Measurements from ENCODE around the gene AZU1. TPM values are rescaled to one million over a fixed set of nuclear protein-coding genes. Genes with fewer than 3 reads are reported as not detected.

Gene AZU1
- total RNA-seq, 1 donor from 2014 or later = 0.75 TPM

- Histone ChIP-seq H3K36me3 (no peaks in the 10 kb centered on the region), H3K9me3 (no peaks in the 10 kb centered on the region), H3K27me3 (peaks cover 22% of the 10 kb centered on the region), H3K4me1 (peaks cover 4% of the 10 kb centered on the region), H3K4me3 (peak overlapping the region; percentile 29), H3K27ac (no peak overlapping the region)
- no peak for TF ChIP-seq CTCF (IDR thresholded peaks at IDR 0.05)
- ATAC-seq (no peak), DNase-seq (no peak)
- intact Hi-C loops (cut with DNase I) = no loop called here
Observed at GRCh38 chr19:821231-821824, 6.3 kb upstream of the AZU1 start.

GRCh38 chr19:821825-822503 is 5.7 kb upstream of the AZU1 start, which contains the start of gene PLPPR3:
Gene PLPPR3 (minus strand): TSS chr19:821955. CDS start chr19:821559, 396 bp downstream.
- intact Hi-C loops (cut with DNase I) = no loop called here
- TF ChIP-seq CTCF (IDR thresholded peaks at IDR 0.05) = no peak
- H3K4me1 ChIP-seq = peaks cover 4% of the 10 kb centered on the region
- H3K27me3 ChIP-seq = peaks cover 22% of the 10 kb centered on the region
- H3K27ac ChIP-seq = no peak within 1 kb of the TSS
- H3K9me3 ChIP-seq = no peaks in the 10 kb centered on the region
- DNase-seq (no peak), ATAC-seq (no peak)
- H3K36me3 ChIP-seq = no peaks in the 10 kb centered on the region
- H3K4me3 ChIP-seq = peak within 1 kb of the TSS; percentile 29

- no peaks in the 10 kb centered on the region for H3K36me3 ChIP-seq
- peaks cover 4% of the 10 kb centered on the region for H3K4me1 ChIP-seq
- H3K27me3 ChIP-seq = peaks cover 22% of the 10 kb centered on the region
- intact Hi-C loops (cut with DNase I) = no loop called here
- TF ChIP-seq CTCF (IDR thresholded peaks at IDR 0.05) = no peak
- ATAC-seq (peak; percentile 34), DNase-seq (peak; percentile 61)
- H3K27ac ChIP-seq = no peak overlapping the region
- H3K4me3 ChIP-seq = no peak overlapping the region
- H3K9me3 ChIP-seq = no peaks in the 10 kb centered on the region
Observed at GRCh38 chr19:823565-824121, 4.0 kb upstream of the AZU1 start.

GRCh38 chr19:824885-825284 is 2.8 kb upstream of the AZU1 start:
- Histone ChIP-seq H3K4me1 (peaks cover 4% of the 10 kb centered on the region), H3K9me3 (no peaks in the 10 kb centered on the region), H3K27me3 (peaks cover 22% of the 10 kb centered on the region), H3K4me3 (no peak overlapping the region), H3K36me3 (no peaks in the 10 kb centered on the region), H3K27ac (no peak overlapping the region)
- intact Hi-C loops (cut with DNase I) = no loop called here
- TF ChIP-seq CTCF (IDR thresholded peaks at IDR 0.05) = no peak
- ATAC-seq (peak; percentile 66), DNase-seq (peak; percentile 72)

GRCh38 chr19:825897-826644 is 1.6 kb upstream of the AZU1 start:
- Histone ChIP-seq H3K27ac (no peak overlapping the region), H3K36me3 (no peaks in the 10 kb centered on the region)
- intact Hi-C loops (cut with DNase I) = no loop called here

More at GRCh38 chr19:825897-826644, 1.6 kb upstream of the AZU1 start:
- ATAC-seq (no peak), DNase-seq (no peak)
- TF ChIP-seq CTCF (IDR thresholded peaks at IDR 0.05) = no peak
- peaks cover 4% of the 10 kb centered on the region for H3K4me1 ChIP-seq
- no peaks in the 10 kb centered on the region for H3K9me3 ChIP-seq
- H3K4me3 ChIP-seq = no peak overlapping the region
- peaks cover 26% of the 10 kb centered on the region for H3K27me3 ChIP-seq
